ENCODE results near the gene MAN2A1.

MAN2A1 gene

DNA sequence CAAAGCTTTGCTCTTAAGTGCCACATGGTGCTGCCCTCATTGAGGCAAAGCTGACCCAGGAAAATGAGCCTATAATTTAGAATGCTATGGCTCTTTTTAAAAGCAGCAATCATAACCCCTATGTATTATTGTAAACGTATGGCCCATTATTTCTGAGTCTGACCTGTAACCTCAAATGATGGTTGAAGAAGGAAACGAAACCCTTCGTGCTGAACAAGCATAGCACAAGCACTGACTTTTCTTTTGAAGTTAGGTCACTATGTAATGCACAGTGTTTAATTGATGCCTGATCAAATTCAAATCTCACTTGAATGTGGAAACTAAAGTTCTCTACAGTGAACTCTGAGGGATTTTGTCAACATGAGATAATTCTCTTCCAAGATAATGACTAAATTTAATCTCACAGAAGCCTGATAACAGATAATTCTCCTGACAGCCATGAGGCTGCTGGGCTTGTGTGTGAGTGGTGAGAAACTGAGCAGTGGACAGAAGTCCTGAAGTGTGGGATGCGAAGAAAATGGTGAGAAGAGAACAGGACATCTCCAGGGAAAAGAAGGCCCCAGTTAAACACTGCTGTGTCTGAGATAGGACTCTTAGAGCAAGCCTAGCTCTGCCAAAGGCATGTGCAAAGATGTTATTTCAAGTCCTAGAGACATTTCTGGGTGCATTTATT, 226.9 kb downstream of the MAN2A1 start:
- DNase-seq: no peak

All from right hindlimb (tissue), 1 donor.